ENCODE data around the gene CALN1.
"Not testable (repeated sequence)": the region's sequence is repeated elsewhere in the genome, so short reads cannot be mapped to it uniquely, and the experiment has no call there.

The CALN1 gene

DNA sequence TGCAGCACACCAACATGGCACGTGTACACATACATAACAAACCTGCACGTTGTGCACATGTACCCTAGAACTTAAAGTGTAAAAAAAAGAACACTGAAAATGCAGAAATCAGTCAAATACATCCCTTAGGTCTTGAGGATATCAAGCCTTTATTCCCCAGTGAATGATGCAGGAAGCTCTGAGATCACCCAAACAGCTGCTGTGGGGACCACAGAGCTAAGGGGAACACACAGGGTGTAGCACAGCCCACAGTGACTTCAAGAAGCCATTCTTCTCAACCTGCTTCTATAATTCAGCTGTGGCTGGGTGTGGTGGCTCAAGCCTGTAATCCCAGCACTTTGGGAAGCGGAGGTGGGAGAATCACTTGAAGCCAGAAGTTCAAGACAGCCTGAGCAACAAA, 314.9 kb downstream of the CALN1 start:
- no peak for DNase-seq (ENCODE audit: low read depth in 2 of 2)

DNA sequence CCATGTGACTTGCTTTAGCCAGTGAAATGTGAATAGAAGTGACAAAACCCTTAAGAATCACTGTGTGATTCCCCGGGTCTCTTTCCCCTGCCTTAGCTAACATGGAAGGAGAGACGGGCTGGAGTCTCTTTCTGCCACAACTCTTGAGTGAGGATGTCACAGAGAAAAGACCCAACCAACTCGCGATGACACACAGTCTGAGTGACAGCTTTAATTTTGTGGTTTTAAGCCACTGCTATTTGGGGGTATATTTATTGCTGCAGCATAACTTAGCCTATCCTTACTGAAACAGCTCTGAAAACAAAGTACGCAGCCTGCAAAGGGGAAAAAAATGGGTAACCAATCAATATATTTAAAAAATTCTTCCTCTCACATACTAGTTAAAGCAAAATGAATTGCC, 319.4 kb downstream of the CALN1 start:
- no peak for DNase-seq (ENCODE audit: low read depth in 2 of 2)

DNA sequence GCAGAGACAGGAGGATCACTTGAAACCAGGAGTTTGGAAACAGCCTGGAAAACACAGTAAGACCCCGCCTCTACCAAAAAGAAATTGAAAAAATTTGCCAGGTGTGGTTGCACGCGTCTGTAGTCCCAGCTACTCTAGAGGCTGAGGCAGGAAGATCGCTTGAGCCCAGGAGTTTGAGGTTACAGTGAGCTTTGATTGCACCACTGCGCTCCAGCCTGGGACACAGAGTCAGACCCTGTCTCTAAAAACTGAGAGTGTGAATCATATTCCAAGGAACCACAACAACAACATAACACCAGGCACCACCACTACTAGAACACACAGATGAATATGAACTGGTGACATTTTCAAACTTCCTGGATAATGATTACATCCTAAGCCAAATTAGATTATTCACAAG, 324.2 kb downstream of the CALN1 start:
- no peak for DNase-seq (ENCODE audit: low read depth in 2 of 2)

DNA sequence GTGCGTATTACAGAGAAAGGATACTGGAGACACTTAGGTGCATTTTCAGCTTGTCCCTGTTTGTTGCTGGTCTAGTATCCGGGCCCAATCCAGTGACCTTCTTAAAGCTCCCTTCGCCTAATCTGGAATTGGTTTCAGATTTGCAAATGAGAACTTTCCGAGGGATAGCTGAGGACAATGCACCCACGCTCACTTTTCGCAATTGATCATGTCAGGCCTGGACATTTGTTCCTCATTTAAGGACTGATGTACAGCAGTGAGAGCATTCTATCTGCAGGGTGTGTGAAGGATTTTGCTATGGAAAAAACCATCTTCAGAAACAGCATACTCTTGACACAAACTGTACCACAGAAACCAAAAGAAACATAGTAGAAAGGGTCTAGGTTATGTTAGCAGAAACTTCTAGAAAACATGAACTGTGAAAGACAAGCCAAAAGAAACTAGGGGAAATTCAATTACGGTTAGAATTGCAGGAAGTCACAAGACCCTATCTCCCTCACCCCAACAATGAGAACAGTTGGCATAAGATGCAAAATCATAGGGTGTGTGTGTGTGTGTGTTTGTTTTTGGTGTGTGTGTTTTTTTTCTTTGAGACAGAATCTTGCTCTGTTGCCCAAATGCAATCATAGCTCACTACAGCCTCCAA, 331.1 kb downstream of the CALN1 start:
- no peak for DNase-seq (ENCODE audit: low read depth in 2 of 2)

DNA sequence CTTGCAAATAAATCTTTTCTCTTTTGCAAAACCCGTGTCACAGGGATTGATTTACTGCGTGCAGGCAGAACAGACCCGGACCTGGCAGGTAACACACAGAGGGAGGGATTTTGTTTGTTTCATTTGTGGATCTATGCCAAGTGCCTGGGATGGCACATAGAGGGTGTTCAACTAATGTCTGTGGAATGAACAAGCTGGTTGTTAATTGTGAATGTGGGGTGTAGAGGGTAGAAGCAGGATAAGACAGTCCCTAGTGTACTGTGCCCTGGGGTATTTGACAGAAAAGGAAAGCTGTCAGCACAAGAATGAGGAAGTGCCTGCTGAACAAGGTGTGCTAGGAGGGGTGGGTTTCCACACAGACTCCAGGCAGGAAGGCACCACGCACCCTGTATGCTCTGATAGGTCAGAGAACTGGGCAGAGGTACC, 331.8 kb downstream of the CALN1 start:
- DNase-seq (ENCODE audit: low read depth in 2 of 2) = no peak

DNA sequence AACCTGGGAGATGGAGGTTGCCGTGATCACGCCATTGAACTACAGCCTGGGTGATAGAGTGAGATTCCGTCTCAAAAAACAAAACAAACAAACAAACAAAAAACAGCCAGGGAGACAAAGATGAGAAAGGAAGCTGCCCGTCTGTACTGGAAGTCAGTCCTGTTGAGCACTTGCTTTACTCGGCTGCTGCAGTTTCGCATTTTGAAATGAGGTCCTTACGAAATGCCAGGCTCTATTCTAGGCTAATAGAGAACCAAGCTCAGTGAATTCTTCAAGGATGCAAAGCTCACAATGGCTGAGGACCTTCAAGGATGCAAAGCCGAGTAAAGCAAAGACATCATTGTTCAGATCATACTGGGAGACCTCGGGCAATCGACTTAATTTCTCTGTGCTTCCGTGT, 333.3 kb downstream of the CALN1 start:
- no peak for DNase-seq (ENCODE audit: low read depth in 2 of 2)

DNA sequence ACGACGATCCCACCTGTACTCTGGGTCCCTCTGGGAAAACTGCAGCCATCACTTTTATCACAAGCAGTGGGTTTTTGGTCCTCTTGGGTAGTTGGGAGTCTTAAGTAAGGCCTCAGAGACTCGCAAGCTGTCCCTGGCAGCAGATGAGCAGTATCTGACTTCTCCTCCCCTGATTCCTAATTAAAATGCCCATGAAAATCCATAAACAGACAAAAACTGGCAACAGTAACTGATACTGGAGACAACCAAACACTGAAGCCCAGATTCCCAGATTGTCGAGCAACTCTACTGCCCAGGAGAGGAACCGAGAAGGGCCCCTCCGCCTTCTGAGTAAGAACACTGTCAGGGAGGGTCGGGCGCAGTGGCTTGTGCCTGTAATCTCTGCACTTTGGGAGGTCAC, 333.8 kb downstream of the CALN1 start:
- DNase-seq (ENCODE audit: low read depth in 2 of 2) = no peak

DNA sequence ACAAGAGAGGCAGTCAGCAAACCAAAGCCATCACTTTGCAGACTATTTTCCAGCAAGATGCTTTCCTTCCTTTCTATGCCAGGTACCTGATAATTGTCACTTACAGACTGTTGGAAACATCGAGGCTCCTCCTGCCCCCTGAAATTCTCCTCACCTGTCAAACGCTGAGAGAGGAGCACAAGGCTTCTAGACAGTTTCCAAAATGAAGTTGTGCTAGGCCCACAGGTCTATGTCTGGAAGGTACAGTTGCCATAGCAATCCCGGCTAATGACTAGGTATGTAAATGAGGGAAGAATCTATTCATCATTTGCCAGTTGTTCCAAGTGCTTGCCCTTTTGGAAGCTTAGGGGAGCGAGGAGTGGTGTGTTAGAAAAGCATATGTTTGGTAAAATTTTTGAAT, 334.4 kb downstream of the CALN1 start:
- no peak for DNase-seq (ENCODE audit: low read depth in 2 of 2)

DNA sequence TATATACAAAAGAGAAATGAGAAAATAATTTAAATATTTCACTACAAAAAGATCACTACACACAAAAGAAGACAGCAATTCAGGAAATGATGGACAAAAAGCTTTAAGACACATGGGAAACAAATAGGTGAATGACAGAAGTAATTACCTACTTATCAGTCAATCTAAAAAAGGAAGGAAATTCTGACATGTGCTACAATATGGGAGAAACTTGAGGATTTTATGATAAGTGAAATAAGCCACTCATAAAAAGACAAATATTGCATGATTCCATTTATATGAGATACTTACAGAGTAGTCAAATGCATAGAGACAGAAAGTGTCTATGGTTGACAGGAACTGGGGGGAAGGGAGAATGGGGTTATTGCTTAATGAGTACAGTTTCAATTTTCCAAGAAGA, 339.2 kb downstream of the CALN1 start:
- DNase-seq (ENCODE audit: low read depth in 2 of 2) = no peak

DNA sequence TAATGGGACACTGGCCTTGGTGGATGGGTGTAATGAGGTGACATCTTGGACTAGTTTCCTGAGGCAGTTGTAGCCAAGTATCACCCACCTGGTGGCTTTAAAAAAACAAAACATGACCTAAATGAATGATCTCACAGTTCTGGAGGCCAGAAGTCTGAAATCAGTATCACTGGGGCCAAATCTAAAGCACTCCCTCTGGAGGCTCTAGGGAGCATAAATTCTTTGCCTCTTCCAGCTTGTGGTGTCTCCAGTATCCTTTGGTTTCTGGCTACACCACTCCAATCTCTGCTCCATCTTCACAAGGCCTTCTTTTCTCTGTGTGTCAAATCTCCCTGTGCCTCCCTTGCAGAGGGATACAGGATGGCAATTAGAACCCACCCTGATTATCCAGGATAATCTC, 342.9 kb downstream of the CALN1 start:
- no peak for DNase-seq (ENCODE audit: low read depth in 2 of 2)

DNA sequence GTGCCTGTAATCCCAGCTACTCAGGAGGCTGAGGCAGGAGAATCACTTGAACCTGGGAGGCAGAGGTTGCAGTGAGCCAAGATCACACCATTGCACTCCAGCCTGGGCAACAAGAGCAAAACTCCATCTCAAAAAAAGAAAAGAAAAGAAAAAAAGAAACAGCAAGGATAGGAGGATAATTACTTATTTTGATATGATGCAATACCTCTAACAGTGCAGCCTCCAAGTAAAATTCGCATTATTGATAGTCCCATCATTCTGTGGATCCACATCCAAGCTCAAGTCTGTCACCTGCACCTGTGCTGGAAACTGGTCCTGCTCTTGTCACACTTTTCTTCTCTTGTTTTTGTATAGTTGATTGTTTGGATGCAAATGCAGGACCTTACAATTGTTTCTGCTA, 346.4 kb downstream of the CALN1 start:
- DNase-seq (ENCODE audit: low read depth in 2 of 2) = not testable (repeated sequence)

DNA sequence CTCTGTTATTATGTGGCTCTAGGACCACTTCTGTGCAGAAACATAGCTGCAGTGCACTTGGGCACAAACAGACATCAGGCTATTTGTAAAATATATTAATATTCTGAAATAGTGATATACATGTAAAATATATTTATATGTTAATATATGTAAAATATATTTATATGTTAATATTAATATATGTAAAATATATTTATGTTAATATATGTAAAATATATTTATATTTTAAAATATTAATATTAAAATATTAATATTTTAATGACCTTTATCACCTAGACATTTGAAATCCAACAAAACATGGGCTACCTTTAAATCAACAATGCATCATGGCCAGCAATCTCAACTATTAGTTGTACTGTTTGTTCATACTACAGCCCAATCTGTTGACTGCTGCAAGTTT, 347.2 kb downstream of the CALN1 start:
- no peak for DNase-seq (ENCODE audit: low read depth in 2 of 2)

DNA sequence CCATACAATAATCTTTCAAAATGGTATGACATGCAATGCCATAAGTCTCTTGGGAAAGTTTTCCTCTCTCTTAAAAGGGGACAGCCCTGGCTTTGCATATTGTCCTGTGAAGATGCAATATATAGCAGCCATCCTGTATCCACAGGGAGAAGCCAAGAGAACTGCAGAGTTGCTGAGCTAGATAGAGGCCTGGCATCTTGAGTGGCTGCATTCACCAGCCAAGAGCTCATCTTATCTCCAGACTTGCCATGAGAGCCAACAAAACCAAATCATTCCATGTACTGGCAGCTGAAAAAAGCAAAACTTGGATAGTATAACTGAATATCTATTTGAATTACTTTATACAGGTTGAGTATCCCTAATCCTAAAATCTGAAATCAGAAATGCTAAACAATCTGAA, 348.8 kb downstream of the CALN1 start:
- no peak for DNase-seq (ENCODE audit: low read depth in 2 of 2)

DNA sequence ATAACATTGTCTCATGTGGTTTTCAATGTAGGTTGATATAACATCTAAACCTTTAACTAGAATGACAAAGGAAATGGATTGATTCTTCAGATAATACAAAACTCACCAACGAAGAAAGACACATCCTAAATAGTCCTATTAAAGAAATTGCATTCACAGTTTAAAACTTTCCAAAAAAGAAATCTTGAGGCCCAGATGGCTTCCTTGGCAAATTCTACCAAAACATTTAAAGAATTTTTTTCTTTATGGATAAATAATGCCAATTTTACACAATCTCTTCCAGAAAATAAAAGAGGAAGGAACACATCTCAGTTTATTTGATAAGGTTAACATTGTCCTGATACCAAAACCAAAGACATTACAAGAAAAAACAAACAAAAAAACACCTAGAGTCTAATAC, 349.5 kb downstream of the CALN1 start:
- DNase-seq (ENCODE audit: low read depth in 2 of 2) = no peak

DNA sequence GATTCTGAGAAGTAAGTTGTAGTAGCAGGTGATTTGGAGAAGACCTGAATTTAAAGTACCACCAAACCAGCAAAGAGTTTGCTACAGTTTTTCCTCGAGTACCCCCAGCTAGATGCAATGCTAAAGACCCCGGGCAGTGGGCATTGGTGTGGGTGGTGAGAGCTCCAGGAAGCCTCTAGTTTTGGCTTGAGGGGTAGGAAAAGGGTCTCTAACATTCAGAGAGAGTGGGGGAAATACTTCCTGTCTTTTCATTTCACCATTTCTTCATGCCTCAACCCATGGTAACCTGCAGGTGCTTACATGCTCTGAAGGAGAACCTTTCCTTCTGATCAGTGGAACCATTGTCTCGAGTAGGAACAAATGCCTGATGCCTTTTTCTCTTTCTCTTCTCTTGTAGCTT, 352.2 kb downstream of the CALN1 start:
- no peak for DNase-seq (ENCODE audit: low read depth in 2 of 2)

DNA sequence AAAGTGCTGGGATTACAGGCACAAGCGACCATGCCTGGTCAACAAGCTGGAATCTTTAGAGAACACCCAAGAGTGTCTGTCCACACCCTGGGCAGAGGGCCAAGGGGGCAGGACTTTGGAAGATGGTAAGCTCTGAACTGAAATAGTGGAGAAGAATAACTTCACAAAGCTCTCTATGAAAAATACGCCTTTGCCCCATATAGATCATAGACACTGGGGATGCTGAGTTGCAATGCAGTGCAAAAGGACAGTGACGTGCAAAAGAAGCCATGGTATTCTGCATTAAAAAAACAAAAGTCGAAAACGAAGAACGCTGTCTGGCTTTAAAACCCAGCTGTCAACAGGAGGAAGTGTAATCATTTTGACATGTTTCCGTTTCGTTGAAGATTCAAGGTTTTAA, 353.6 kb downstream of the CALN1 start:
- DNase-seq (ENCODE audit: low read depth in 2 of 2) = no peak

DNA sequence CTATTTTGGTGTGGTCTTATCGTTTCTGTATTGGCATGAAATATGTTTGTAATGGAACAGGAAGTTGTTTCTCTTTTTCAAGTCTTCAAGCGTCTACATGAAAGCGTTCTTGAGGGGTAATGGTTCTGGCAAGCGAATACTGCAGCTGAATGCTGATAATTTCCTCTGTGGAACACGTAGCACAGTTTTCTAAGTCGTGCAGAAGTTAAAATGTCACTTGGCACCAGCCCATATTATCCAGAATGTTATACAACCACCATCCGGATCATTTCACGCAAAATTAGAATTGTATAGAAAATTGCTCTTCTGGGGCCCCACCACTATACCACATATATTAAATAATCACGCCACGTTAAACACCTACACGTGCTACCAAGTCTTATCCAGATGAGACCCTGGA, 354.3 kb downstream of the CALN1 start:
- DNase-seq (ENCODE audit: low read depth in 2 of 2) = no peak

DNA sequence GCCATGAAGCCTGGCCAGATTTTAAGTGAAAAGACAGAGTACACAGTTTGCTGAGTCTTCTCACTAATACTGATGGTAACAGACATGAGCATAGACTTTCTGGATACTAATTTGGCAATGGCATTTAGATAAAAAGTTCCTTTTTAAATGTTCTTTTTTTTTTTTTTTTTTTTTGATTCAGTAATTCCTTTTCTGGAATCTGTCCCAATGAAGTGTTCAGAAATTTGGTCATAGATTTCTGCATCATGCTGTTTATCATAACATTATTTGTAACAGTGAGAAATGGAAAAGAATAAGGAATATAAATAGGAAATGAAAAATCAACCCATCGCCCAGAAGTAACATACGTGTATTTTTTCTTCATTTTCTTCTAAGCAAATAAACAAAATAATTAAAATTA, 354.9 kb downstream of the CALN1 start:
- no peak for DNase-seq (ENCODE audit: low read depth in 2 of 2)

DNA sequence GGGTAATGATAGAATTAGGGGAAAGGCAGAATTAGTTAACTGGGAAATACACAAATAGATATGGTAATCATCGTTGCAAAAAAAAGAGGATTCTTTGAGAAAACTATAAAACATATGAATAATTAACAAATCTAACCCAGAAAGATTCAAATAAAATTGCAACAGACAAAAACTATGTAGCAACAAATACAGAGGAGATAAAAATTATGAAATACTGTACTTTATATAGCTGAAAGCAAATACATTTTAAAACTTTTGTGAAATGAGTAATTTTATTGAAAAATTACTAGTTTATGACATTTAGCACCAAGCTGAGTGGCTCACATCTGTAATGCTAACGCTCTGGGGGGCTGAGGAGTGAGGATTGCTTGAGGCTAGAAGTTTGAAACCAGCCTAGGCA, 356.7 kb downstream of the CALN1 start:
- DNase-seq (ENCODE audit: low read depth in 2 of 2) = no peak

DNA sequence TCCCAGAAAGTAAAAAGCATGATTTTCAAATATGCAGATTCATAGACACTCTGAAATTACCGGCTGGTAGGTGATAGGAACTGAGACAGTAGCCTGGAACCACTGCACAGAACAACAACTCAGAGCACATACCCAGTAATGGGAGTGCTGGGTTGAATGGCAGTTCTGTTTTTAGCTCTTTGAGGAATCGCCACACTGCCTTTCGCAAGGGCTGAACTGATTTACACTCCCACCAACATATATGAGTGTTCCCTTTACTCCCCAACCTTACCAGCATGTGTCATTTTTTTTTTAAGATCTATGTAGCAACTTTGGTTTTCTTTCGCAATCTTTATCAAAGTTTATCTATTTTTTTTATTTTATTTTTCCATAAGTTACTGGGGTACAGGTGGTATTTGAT, 358.8 kb downstream of the CALN1 start:
- DNase-seq (ENCODE audit: low read depth in 2 of 2) = no peak

DNA sequence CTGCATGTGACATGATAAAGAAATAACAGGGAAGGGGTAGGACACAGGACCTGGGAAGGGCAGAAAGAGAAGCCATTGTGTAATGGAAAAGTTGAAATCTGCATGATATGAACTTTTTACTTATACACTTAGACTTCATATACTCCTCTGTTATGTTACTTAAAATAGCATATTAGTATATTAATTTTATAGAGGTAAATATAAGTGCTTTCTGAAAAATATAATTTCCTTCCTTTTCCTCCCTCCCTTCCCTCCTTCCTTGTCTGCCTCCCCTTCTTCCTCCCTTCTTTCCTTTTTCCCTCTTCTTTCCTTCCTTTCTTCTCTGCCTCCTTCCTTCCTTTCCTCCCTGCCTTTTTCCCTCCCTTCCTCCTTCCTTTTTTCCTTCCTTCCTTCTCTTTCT, 363.7 kb downstream of the CALN1 start:
- no peak for DNase-seq (ENCODE audit: low read depth in 2 of 2)

DNA sequence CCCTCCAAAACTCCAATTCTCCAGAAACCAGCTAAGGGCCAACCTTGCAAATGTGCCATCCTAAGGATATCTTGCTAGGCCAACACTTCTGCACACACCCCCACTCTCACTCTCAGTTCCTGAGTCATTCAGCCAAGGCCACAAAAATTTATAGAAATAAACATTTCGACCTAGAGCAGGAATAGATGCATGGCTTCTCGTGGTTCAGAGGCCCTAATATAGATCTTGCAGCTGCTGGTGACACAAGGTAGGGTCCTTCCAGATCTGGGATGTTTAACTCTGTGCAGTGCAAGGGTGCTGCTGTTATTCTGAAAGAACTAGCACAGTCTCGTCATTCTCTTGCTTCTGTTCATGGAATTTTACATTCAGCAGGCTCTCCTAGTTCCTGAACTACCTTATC, 369.3 kb downstream of the CALN1 start:
- no peak for DNase-seq (ENCODE audit: low read depth in 2 of 2)

DNA sequence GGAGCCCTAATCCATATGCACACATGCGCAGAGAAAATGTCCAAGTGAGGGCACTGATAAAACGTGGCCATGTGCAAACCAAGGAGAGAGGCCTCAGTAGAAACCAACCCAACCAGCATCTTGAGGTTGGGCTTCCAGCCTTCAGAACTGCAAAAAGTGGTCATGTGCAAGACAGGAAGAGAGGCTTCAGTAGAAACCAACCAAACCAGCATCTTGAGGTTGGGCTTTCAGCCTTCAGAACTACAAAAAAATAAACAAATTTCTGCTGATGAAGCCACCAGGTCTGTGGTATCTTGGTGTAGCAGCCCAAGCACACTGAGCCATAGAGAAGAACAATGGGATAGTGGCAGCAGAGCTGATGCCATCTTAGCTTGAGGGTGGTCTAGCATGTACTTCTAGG, 371.5 kb downstream of the CALN1 start:
- DNase-seq (ENCODE audit: low read depth in 2 of 2) = no peak

DNA sequence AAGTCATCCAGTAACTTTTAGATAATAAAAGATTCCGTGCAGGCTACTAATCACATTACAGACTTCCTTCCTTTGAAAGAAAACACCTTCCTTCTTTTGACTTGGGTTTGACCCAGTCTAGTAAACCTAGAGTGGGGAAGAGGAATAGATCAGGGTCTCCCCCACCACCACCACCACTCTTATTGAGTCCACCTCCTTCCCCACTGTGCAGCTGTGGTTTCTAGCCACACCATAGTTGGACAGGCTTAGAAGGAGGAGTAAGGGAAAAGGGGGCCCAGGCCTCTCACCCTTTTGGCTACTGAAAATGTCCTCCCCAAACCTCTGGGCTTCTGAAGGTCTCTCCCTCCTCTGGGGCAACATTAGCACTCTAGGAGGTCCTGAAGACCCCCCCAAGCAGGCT, 372.7 kb downstream of the CALN1 start:
- no peak for DNase-seq (ENCODE audit: low read depth in 2 of 2)
